Testis (tissue), 2 donors: Measurements from ENCODE around the gene CD34.

Experiments
- POLR2A ChIP-seq: fragments of 450-650 bp; IDR thresholded peaks from one replicate; pipeline ENCODE4 v1.6.1; 2017; ENCODE audit warnings: antibody characterized with exemption, mild to moderate bottlenecking, moderate library complexity
- TF ChIP-seq, protein P1 (sequence below), 3 experiments: fragments of 450-650 bp in 2 of 3; fragments of 200-600 bp in 1 of 3; sonication (generic) in 1 of 3; IDR thresholded peaks; one replicate each; pipeline ENCODE4 v1.5.1; 2016 to 2019; ENCODE audit warnings: antibody characterized with exemption in 3 of 3, mild to moderate bottlenecking in 2 of 3, moderate library complexity in 1 of 3

DNA sequence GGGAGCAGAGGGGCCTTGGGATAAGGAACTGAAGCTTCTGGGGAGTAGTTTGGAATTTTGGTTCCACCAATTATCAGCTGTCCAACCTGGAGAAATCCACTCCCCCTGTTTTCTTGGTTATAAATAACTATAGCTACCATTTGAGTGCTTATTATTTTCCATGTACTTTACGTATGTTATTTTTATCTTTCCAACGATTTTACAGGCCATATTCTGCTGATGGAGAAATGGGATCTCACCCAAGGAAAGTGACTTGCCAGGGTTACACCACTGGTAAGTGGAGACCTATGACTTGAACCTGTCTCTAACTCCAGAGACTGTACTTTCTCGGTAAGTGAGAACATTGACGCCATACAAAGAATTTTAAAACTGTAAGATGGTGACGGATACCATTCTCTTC, 49.0 kb upstream of the CD34 start:
- TF ChIP-seq POLR2A, result no peak
- TF ChIP-seq, protein P1, sequence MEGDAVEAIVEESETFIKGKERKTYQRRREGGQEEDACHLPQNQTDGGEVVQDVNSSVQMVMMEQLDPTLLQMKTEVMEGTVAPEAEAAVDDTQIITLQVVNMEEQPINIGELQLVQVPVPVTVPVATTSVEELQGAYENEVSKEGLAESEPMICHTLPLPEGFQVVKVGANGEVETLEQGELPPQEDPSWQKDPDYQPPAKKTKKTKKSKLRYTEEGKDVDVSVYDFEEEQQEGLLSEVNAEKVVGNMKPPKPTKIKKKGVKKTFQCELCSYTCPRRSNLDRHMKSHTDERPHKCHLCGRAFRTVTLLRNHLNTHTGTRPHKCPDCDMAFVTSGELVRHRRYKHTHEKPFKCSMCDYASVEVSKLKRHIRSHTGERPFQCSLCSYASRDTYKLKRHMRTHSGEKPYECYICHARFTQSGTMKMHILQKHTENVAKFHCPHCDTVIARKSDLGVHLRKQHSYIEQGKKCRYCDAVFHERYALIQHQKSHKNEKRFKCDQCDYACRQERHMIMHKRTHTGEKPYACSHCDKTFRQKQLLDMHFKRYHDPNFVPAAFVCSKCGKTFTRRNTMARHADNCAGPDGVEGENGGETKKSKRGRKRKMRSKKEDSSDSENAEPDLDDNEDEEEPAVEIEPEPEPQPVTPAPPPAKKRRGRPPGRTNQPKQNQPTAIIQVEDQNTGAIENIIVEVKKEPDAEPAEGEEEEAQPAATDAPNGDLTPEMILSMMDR (IDR thresholded peaks at IDR 0.05), result no peak
